Measurements from ENCODE around the gene SPOUT1.
A peak's percentile ranks its signal among the peaks of the same experiment; 100 is the strongest.

Gene SPOUT1

GRCh38 chr9:128835246-128836210, 5.9 kb upstream of the SPOUT1 start:
- no peak for DNase-seq

- no peak for DNase-seq
These were observed 4.1 kb upstream of the SPOUT1 start for GRCh38 chr9:128833696-128834095.

- no peak for DNase-seq
These were observed 708 bp downstream of the SPOUT1 start for GRCh38 chr9:128828719-128829452.

- DNase-seq: no peak
These were observed 1.3 kb downstream of the SPOUT1 start for GRCh38 chr9:128828267-128828666.

- DNase-seq: no peak
These were observed 3.5 kb downstream of the SPOUT1 start for GRCh38 chr9:128825923-128826700.

GRCh38 chr9:128824911-128825310, 4.7 kb downstream of the SPOUT1 start:
- no peak for DNase-seq

GRCh38 chr9:128823903-128824406, 5.6 kb downstream of the SPOUT1 start:
- no peak for DNase-seq

GRCh38 chr9:128823362-128823902, 6.2 kb downstream of the SPOUT1 start:
- no peak for DNase-seq

- DNase-seq: no peak
These were observed 7.1 kb downstream of the SPOUT1 start for GRCh38 chr9:128822407-128823042.

GRCh38 chr9:128821584-128822406, 7.8 kb downstream of the SPOUT1 start:
- no peak for DNase-seq

- no peak for DNase-seq
These were observed 8.7 kb downstream of the SPOUT1 start for GRCh38 chr9:128820665-128821583.

GRCh38 chr9:128819716-128820664, 9.6 kb downstream of the SPOUT1 start:
- no peak for DNase-seq

GRCh38 chr9:128818839-128819715, 10.5 kb downstream of the SPOUT1 start:
- DNase-seq: peak; percentile 20 to 76 (median 54)

GRCh38 chr9:128818099-128818838, 11.3 kb downstream of the SPOUT1 start, which contains the start of gene ENDOG:
TSS of gene ENDOG (plus strand) at chr9:128818500. CDS start at chr9:128818685, 185 bp downstream.
- peak; percentile 99 to 100 (median 99) for DNase-seq

GRCh38 chr9:128810873-128811272, 18.7 kb downstream of the SPOUT1 start:
- no peak for DNase-seq

GRCh38 chr9:128809831-128810230, 19.8 kb downstream of the SPOUT1 start:
- no peak for DNase-seq

Measured in suppressor macrophage (primary cell).